ENCODE data around the gene PSMD2.

PSMD2 gene

GRCh38 chr3:184298759-184299487 is at the start of gene PSMD2:
Gene PSMD2 (plus strand): TSS chr3:184299241. CDS start chr3:184299267, 26 bp downstream.
- DNase-seq (ENCODE audit: low spot score), result peak; percentile 99
- no peak for TF ChIP-seq CTCF (IDR thresholded peaks at IDR 0.05; ENCODE audit: extremely low read depth, missing control alignments)

- DNase-seq (ENCODE audit: low spot score), result peak; percentile 97
- TF ChIP-seq CTCF (IDR thresholded peaks at IDR 0.05; ENCODE audit: extremely low read depth, missing control alignments), result no peak
Observed at GRCh38 chr3:184249412-184250166, 49.5 kb upstream of the PSMD2 start, which contains the start of gene EEF1AKMT4. Gene EEF1AKMT4 (plus strand): TSS chr3:184249672. CDS start chr3:184249695, 23 bp downstream.

GRCh38 chr3:184250167-184250828 is 48.7 kb upstream of the PSMD2 start:
- peak; percentile 83 for TF ChIP-seq CTCF (IDR thresholded peaks at IDR 0.05; ENCODE audit: extremely low read depth, missing control alignments)
- peak; percentile 92 for DNase-seq (ENCODE audit: low spot score)

- DNase-seq (ENCODE audit: low spot score), result no peak
- TF ChIP-seq CTCF (IDR thresholded peaks at IDR 0.05; ENCODE audit: extremely low read depth, missing control alignments), result no peak
Observed at GRCh38 chr3:184255291-184256039, 43.6 kb upstream of the PSMD2 start.

GRCh38 chr3:184257083-184257915 is 41.7 kb upstream of the PSMD2 start:
- DNase-seq (ENCODE audit: low spot score), result no peak
- no peak for TF ChIP-seq CTCF (IDR thresholded peaks at IDR 0.05; ENCODE audit: extremely low read depth, missing control alignments)

GRCh38 chr3:184258926-184259325 is 40.1 kb upstream of the PSMD2 start:
- DNase-seq (ENCODE audit: low spot score), result no peak
- TF ChIP-seq CTCF (IDR thresholded peaks at IDR 0.05; ENCODE audit: extremely low read depth, missing control alignments), result no peak
